CD4-positive, alpha-beta T cell treated with Interleukin-15 for 1 hour (primary cell): ENCODE results near the gene COL2A1.

Experiments
- DNase-seq: peaks from one replicate; pipeline ENCODE4 v3.0.0-alpha.2; 2020

Gene COL2A1

GRCh38 chr12:47942614-47943225, 61.6 kb downstream of the COL2A1 start:
- DNase-seq, result no peak

GRCh38 chr12:47941871-47942613, 62.2 kb downstream of the COL2A1 start:
- peak; percentile 24 for DNase-seq

- no peak for DNase-seq
Observed at GRCh38 chr12:47941475-47941780, 62.8 kb downstream of the COL2A1 start.

- DNase-seq, result no peak
Observed at GRCh38 chr12:47940773-47941474, 63.4 kb downstream of the COL2A1 start.

GRCh38 chr12:47939009-47939601, 65.2 kb downstream of the COL2A1 start:
- no peak for DNase-seq

GRCh38 chr12:47938594-47938993, 65.7 kb downstream of the COL2A1 start:
- no peak for DNase-seq

GRCh38 chr12:47938093-47938492, 66.2 kb downstream of the COL2A1 start:
- no peak for DNase-seq

- no peak for DNase-seq
Observed at GRCh38 chr12:47935184-47935583, 69.1 kb downstream of the COL2A1 start.

- no peak for DNase-seq
Observed at GRCh38 chr12:47931187-47931586, 73.1 kb downstream of the COL2A1 start.

GRCh38 chr12:47930634-47931033, 73.6 kb downstream of the COL2A1 start:
- DNase-seq, result no peak

- no peak for DNase-seq
Observed at GRCh38 chr12:47927346-47927745, 76.9 kb downstream of the COL2A1 start.
